OCI-LY3 (cell line): ENCODE data around the gene PLAA.

ENCODE experiments used
- H2AFZ ChIP-seq: fragments of 200-600, 300-600 bp; shearing (Covaris generic); 2 replicates; pipeline ENCODE4 v1.6.0; 2014; ENCODE audit warnings: antibody characterized with exemption, low read depth, low read length
- H3K27ac ChIP-seq: fragments of 200-600, 300-600 bp; sonication (generic); 2 replicates; pipeline ENCODE4 v1.5.1; 2014; ENCODE audit warnings: mild to moderate bottlenecking, low read length, moderate library complexity, mixed read lengths
- H3K27me3 ChIP-seq: fragments of 200-600, 300-600 bp; sonication (generic); 2 replicates; pipeline ENCODE4 v1.6.1; 2014; ENCODE audit warnings: low read depth, low read length, mixed read lengths
- H3K36me3 ChIP-seq: fragments of 200-600, 300-600 bp; sonication (generic); replicated peaks from 2 replicates; pipeline ENCODE3; 2014; ENCODE audit warnings: low read depth, low read length, mixed read lengths
- H3K4me1 ChIP-seq: fragments of 300-600, 200-600 bp; sonication (generic); 2 replicates; pipeline ENCODE4 v1.6.1; 2014; ENCODE audit warnings: low read length, mixed read lengths
- H3K4me2 ChIP-seq: fragments of 200-600, 300-600 bp; sonication (generic); 2 replicates; pipeline ENCODE4 v1.6.1; 2014; ENCODE audit warnings: low read length, mixed read lengths
- H3K4me3 ChIP-seq: fragments of 300-600, 200-600 bp; sonication (generic); 2 replicates; pipeline ENCODE4 v1.5.1; 2014; ENCODE audit warnings: antibody characterized with exemption, mild to moderate bottlenecking, low read length, moderate library complexity
- H3K79me2 ChIP-seq: fragments of 300-600, 200-600 bp; shearing (Covaris generic); 2 replicates; pipeline ENCODE4 v1.6.1; 2014; ENCODE audit warnings: mild to moderate bottlenecking, low read length, mixed read lengths
- H3K9ac ChIP-seq: fragments of 300-600, 200-600 bp; shearing (Covaris generic); 2 replicates; pipeline ENCODE4 v1.6.0; 2014; ENCODE audit warnings: mild to moderate bottlenecking, low read length, moderate library complexity
- H3K9me3 ChIP-seq: fragments of 200-600, 300-600 bp; shearing (Covaris generic); 2 replicates; pipeline ENCODE4 v1.6.1; 2014; ENCODE audit warnings: low read length, mixed read lengths; ENCODE audit not compliant: insufficient read depth
- H4K20me1 ChIP-seq: fragments of 200-600, 300-600 bp; sonication (generic); 2 replicates; pipeline ENCODE4 v1.6.1; 2016; ENCODE audit warnings: low read length, mixed read lengths; ENCODE audit not compliant: insufficient read depth
- EZH2phosphoT487 ChIP-seq: fragments of 200-600 bp; shearing (Covaris generic); IDR thresholded peaks from 2 replicates; pipeline ENCODE4 v1.6.1; 2018; ENCODE audit warnings: antibody characterized with exemption, mixed run types, low read depth
- TF ChIP-seq, protein P1 (sequence below): fragments of 200-600, 300-600 bp; sonication (generic); IDR thresholded peaks from 2 replicates; pipeline ENCODE4 v1.5.1; 2014; ENCODE audit warnings: antibody characterized with exemption, low read length, low read depth

PLAA gene

DNA sequence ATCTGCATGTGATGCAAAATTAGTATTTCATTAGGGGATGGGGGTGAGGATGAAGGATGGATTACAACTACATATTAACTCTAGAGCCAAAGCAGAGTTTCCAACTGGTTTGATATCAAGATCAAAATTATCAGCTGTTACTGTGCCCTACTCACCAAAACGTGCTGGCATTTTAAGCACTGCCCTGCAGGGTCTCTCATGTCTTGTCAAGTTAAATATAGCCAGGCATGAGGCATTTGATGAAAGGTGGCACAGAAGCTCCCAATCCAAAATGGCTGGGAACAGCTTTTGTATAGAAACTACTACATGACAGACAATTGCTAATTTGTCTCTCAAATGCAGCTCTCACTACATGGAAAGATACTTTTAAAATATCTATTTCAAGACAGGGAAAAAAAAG lies 27.3 kb downstream of the PLAA start:
- Histone ChIP-seq H3K79me2 (no peaks in the 10 kb centered on the region), H4K20me1 (no peaks in the 10 kb centered on the region), H3K4me1 (no peaks in the 10 kb centered on the region), H3K9ac (no peak overlapping the region), H2AFZ (no peak overlapping the region), H3K27me3 (no peaks in the 10 kb centered on the region), H3K27ac (no peak overlapping the region), H3K9me3 (no peaks in the 10 kb centered on the region), H3K4me2 (no peak overlapping the region), H3K36me3 (peaks cover 55% of the 10 kb centered on the region), H3K4me3 (no peak overlapping the region)
- TF ChIP-seq EZH2phosphoT487: no peak
- TF ChIP-seq, protein P1, sequence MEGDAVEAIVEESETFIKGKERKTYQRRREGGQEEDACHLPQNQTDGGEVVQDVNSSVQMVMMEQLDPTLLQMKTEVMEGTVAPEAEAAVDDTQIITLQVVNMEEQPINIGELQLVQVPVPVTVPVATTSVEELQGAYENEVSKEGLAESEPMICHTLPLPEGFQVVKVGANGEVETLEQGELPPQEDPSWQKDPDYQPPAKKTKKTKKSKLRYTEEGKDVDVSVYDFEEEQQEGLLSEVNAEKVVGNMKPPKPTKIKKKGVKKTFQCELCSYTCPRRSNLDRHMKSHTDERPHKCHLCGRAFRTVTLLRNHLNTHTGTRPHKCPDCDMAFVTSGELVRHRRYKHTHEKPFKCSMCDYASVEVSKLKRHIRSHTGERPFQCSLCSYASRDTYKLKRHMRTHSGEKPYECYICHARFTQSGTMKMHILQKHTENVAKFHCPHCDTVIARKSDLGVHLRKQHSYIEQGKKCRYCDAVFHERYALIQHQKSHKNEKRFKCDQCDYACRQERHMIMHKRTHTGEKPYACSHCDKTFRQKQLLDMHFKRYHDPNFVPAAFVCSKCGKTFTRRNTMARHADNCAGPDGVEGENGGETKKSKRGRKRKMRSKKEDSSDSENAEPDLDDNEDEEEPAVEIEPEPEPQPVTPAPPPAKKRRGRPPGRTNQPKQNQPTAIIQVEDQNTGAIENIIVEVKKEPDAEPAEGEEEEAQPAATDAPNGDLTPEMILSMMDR: no peak

DNA sequence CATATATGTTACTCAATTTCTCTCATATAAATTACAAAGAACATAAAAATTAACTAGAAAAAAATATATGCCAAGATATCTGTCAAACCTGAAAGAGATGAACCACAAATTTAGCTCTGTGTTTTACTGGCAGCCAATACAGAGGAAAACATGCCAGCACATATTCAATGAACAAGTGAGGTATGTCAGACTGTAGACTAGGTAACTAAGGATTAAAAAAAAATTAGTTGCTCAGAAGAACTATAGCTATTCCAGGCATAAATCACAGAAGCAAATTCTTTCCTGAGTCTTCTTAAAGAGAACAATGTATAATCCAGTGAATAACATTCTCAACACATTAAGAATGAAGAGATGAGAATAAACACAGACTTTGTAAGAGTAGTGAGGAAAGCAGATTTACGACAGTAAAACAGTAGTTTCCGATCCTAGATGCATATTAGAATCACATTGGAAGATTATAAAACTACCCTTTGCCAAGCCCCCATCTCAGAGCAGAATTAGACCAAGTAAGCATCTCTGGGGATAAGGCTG lies 33.8 kb downstream of the PLAA start:
- Histone ChIP-seq H3K4me2 (no peak overlapping the region), H4K20me1 (no peaks in the 10 kb centered on the region), H3K27ac (no peak overlapping the region), H3K79me2 (no peaks in the 10 kb centered on the region), H2AFZ (no peak overlapping the region), H3K9ac (no peak overlapping the region), H3K27me3 (no peaks in the 10 kb centered on the region), H3K36me3 (peaks cover 26% of the 10 kb centered on the region), H3K4me1 (no peaks in the 10 kb centered on the region), H3K9me3 (no peaks in the 10 kb centered on the region), H3K4me3 (no peak overlapping the region)
- no peak for TF ChIP-seq EZH2phosphoT487
- TF ChIP-seq, protein P1: no peak

DNA sequence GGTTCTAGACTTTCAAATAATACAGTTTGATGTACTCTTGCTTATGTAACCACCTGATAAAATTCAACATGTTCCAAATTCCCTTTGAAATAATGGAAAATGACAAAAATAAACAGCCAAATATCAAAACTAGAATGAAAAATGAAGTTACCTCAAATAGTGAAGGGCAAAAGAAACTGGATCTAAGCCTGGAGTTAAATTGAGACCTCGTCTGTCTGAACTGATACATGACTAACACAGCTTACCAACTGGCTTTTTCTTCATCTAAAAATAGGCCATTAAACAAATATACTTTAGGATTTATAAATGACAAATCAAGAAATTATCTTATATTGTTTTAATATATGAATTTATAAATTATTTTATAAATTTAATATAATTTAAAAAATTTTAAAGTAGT lies 42.4 kb downstream of the PLAA start:
- Histone ChIP-seq H3K4me1 (no peaks in the 10 kb centered on the region), H3K9me3 (no peaks in the 10 kb centered on the region), H3K36me3 (peaks cover 28% of the 10 kb centered on the region), H3K9ac (no peak overlapping the region), H3K4me2 (no peak overlapping the region), H3K4me3 (no peak overlapping the region), H2AFZ (no peak overlapping the region), H3K27ac (no peak overlapping the region), H3K27me3 (no peaks in the 10 kb centered on the region), H3K79me2 (no peaks in the 10 kb centered on the region), H4K20me1 (no peaks in the 10 kb centered on the region)
- no peak for TF ChIP-seq EZH2phosphoT487
- TF ChIP-seq, protein P1: no peak

DNA sequence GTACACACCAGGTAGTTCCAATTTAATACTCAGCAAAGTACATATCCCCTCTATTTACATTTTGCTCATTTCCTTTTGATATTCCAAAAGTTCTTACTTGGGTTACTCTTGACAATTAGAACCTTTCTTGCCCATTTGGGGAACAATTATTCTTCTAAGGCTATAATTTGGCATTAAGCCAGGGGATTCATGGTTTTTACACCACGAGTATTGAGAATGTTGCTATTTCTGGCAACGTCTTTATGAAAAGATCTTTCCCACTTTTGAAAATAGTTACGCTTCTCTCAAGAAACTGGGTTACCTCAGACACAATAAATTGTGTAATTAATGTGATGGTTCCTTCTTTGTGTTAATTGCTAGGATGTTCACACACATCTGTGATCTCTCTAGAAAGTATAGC lies 43.0 kb downstream of the PLAA start:
- TF ChIP-seq, protein P1: no peak
- TF ChIP-seq EZH2phosphoT487: no peak
- H3K27ac ChIP-seq: no peak overlapping the region
- H3K27me3 ChIP-seq: no peaks in the 10 kb centered on the region
- H4K20me1 ChIP-seq: no peaks in the 10 kb centered on the region
- H3K79me2 ChIP-seq: no peaks in the 10 kb centered on the region
- H3K9ac ChIP-seq: no peak overlapping the region
- H3K4me3 ChIP-seq: no peak overlapping the region
- no peak overlapping the region for H3K4me2 ChIP-seq
- H3K4me1 ChIP-seq: no peaks in the 10 kb centered on the region
- H3K9me3 ChIP-seq: no peaks in the 10 kb centered on the region
- no peak overlapping the region for H2AFZ ChIP-seq
- H3K36me3 ChIP-seq: peaks cover 28% of the 10 kb centered on the region
